ENCODE data around the gene GPS1.

GRCh38 chr17:82098939-82099763 lies 47.5 kb downstream of the GPS1 start:
- TF ChIP-seq CTCF (IDR thresholded peaks at IDR 0.05; ENCODE audit: low read depth, low read length, poor library complexity, severe bottlenecking) (no peak), EZH2phosphoT487 (IDR thresholded peaks at IDR 0.05; ENCODE audit: borderline replicate concordance, low read length) (no peak)

Data from DOHH2 (cell line).